Amniotic stem cell (primary cell): ENCODE data around the gene RBKS.

Experiments used
- DNase-seq: peaks from one replicate; lab custom pipeline; 2025; lab: John Stamatoyannopoulos, UW

RBKS gene

DNA sequence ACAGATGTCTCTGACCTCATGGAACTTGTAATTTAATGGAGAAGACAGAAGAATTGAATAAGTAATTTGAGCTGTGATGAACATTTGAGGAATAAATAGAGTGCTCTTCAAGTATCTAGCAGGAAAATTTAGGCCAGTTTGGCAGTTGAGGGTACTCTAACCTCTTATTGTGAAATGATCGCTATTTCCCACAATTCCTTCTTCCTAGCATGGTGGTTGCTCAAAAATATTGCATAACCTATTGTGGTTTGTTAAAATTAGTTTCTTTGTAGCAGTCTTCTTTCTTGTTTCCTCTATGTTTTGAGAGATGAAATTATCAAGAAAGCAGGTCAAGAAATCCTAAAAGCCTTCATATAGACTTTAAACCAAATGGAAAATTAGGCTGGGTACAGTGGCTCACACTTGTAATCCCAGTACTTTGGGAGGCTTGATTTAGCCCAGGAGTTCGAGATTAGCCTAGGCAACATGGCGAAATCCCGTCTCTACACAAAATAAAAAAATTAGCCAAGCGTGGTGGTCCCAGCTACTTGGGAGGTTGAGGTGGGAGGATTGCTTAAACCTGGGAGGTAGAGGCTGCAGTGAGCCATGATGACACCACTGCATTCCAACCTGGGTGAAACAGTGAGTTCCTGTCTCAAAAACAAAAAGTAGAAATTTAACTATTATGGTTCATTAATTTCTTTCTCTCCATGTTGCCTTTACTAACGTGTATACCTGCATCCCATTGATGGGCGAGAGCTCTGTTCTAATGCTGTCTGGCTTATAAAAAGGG, 58.7 kb downstream of the RBKS start:
- no peak for DNase-seq

DNA sequence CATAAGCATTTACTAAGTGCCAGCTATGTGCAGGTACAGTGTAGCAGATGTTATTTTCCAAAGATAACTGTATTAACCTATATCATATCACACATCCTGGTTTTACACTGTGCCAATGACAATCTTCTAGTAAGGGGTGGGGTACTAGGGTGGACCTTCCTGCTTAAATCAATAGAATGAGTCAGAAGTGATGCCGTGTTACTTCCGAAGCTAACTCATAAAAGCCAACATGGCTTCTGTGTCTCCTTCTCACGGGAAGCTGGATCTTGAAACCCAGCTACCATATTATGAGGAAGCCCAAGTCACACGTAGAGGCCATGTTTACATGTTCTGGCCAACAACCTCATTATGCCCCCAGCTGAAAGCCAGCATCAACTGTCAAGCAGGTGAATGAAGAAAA, 59.5 kb downstream of the RBKS start:
- DNase-seq: no peak

- DNase-seq: no peak
Measured at GRCh38 chr2:27829791-27830190, 60.4 kb downstream of the RBKS start.

DNA sequence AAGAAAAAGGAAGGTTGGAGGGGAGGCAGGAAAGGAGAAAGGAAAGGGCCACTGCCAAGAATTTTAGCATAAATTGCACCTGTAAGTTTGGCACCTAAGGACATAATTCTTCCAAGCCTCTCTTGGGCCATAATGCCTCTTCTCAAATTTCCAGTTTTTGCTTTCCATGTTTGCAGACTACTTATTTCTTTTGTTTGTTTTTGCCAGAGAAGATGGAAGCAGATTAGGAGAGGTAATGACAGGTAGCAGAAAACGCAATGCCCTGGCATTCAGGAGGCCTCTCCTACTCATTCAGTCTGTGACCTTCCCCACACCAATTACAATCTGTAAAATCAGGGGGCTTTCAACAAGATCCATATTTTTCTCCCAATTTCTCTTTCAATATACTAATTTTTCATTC, 61.9 kb downstream of the RBKS start:
- DNase-seq: no peak

GRCh38 chr2:27824401-27824800, 65.8 kb downstream of the RBKS start:
- DNase-seq: no peak

DNA sequence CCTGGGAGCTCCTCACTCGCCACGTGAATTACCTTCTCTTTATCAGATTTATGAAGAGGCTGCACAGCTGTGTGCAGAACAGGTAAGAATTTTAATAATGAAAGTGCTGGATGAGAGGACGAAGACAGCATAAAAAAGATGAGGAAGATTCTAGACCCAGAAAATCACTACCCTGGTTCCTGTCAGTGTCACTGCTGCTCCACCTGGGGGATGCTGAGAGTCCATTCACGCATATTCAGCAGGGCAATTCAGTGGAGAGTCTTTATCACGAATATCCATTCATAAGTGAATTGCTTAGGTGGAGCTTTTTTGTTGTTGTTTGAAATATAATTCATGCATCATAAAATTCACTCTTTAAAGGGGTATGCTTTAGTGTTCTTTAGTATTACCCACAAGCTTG, 66.6 kb downstream of the RBKS start:
- no peak for DNase-seq

DNA sequence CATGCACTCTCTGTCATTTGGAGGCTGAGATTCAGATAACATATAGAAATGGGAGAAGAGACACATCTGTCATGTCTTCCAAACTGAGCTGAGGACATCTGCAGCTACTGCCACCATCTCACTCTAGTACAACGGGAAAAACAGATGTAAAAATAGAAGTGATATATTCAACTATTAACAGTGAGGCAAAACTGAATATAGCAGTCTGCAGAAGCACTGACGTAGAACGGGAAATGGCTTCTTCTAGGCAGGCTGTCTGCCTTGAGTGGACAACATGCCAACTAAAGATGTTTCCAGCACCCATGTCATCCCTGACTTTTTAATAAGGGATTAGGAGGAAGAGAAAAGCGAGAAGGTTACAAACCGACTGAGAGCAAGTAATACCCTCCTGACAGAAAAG, 67.1 kb downstream of the RBKS start:
- no peak for DNase-seq

- DNase-seq: no peak
Measured at GRCh38 chr2:27822049-27822448, 68.1 kb downstream of the RBKS start.

DNA sequence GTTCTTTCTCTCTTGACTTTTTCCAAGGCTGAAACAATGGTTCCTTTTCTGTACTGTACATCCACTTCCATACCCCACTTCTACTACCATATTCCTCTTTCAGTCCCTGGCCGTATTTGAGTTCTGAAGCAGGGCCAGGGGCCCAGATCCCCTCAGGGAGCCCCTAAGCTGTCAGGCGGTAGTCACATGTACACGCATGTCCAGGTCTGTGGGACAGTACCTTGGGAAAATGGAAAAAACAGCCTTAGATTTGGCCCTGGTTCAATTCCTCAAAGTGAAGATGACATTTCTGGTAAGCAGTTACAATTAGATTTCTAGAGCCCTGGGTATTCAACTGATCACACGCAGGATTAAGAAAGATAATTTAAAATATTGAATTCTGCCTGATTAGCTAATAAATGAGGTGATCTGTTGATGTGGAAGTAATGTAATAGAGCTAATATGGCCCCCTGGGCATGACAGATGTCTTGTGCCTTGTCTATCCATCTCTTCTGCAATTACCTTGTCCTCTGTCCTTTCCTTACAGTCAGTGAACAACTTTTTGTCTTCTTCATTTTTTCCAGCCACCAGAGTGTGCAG, 74.2 kb downstream of the RBKS start:
- no peak for DNase-seq

DNA sequence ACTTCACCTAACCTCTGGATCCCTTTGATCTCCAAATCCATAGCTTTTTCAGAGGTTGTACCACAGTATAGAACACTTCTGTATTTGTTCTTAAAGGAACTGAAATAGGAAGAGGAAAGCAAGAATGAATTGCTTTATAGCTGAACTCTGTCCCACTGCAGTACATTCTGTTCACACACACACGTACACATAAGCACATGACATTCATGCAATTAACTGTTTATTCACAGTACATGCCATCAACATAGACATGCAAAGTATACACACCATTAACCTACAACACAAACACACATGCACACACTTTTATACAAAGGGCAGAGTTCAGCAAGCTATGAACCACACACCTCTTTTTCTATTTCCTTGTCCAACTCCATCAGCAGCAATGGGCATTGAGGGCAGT, 75.4 kb downstream of the RBKS start:
- DNase-seq: no peak

GRCh38 chr2:27811768-27812167, 78.4 kb downstream of the RBKS start:
- no peak for DNase-seq

DNA sequence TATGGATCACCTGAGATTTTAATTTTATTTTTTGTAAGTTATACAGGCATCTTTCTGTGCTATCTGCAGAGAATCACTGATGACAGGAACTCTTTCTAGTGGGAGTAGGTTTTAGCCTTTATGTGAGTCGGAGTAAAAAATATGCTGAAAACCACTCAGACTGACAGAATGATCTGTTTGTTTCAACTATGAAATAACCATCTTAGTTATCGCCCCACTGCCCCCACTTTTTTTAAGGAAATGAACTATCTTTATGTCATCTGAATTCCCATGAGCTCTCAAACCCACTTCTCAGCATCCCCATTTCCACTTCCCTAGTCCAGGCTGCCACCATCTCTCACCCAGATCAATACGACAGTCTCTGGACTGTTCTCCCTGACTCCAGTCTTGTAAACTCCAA, 79.7 kb downstream of the RBKS start:
- no peak for DNase-seq

DNA sequence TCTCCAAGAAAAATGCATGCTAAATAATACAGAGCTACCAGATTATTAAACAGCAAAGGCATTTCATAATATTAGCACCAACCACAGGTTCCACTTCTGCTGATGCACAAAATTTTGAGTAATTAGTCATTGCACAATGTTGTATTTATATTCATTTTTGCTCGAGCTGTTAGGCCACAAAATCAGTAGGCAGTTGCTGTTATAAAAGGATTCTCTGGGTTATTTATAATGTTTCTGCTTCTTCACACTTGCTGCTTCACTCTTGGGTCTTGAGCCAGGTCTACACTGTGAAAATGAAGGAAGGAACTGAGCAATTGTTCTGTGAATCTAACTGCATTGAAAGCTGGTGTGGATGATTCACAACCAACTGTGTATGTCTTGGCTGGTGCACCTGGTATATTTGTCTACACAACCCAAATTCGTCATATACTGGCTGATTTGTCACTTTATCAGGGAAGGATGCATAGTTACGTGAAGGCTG, 80.4 kb downstream of the RBKS start:
- DNase-seq: no peak

- no peak for DNase-seq
Measured at GRCh38 chr2:27808984-27809383, 81.2 kb downstream of the RBKS start.

DNA sequence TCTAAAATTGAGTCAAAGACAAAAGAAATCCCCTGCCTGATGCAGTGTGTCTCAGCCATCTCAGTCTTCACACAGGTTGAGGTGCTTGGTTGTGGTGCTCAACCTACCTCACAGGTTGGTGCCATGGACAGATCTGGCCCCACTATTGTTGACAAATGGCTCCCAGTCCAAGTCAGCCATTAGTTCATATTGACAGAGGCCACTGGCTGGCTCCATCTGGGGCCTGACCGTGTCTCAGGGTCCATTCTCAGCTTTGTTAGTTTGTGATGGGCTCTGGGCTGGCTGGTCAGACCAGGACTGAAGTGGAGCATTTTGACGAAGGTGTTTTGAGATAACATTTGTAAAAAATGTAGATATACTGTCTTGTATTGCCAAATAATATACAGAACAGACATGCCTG, 81.8 kb downstream of the RBKS start:
- DNase-seq: no peak

DNA sequence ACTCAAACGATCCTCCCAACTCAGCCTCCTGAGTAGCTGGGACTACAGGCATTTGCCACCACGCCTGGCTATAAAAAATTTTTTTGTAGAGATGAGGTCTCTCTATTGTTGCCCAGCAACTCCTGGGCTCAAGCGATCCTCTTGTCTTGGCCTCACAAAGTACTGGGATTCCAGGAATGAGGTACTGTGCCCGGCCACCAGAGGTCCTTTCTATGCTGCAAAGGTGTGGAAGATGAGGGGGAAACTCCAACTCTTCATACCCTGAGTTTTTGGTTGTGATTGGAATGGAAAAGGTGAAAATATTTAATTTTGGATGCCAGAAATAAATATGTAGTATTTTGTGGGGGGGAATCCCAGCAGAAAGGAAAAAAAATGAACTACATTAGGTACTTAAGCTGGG, 82.7 kb downstream of the RBKS start:
- DNase-seq: peak; percentile 17

GRCh38 chr2:27806311-27807059, 83.7 kb downstream of the RBKS start:
- no peak for DNase-seq

DNA sequence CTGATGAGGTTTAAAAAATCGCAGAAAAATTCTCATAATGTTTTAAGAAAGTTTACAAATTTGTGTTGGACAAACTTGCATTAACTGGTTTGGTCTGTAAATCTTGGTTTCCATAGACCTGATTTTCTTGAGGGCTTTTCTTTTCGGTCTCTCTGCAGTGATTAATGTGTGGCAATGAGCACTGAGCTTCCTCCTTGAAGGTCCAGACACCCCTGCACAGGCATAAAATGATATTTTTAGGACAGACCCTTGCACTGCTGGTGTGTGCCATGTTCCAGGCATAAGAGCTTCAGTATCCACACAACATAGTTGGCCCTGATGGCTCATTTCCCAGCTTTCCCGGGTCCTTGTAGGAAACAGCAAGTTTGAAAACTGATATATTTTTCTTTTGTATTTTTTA, 85.0 kb downstream of the RBKS start:
- DNase-seq: no peak

GRCh38 chr2:27804146-27804545, 86.0 kb downstream of the RBKS start:
- no peak for DNase-seq

DNA sequence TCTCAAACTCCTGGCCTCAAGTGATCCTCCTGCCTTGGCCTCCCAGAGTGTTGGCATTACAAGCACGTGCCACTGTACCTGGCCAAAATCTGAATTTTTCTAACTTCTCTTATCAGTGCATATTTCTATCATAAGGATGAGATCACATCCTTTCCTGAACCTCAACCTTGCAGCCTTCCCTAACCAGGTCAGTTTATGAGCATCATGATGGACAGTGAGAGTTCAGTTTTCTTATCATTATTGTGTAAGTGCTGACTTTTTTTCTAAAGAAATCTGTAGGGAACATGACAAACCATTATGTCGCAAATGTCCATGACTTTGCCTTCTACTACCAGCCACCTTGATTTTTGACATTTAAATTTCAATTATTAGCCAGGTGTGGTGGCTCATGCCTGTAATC, 87.1 kb downstream of the RBKS start:
- DNase-seq: no peak

DNA sequence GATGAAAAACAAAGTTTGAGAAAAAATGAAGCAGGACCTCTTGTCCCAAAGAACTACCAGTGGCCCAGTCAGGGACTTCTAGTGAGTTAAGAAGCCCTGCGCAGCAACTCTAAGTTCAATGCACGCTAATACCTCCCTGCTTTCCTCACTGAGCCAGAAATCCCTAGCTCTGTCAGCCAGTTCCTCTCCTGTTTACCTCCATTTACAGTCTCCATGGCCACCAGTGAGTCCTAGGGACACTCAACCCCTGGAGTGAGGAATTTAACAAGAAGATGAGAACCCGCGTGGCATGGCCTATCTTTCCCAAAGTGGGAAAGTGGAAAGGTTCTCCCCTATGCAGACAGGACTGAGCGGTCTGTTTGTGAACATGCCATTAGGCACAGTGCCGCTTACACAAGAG, 87.6 kb downstream of the RBKS start:
- no peak for DNase-seq

- DNase-seq: no peak
Measured at GRCh38 chr2:27800856-27801255, 89.3 kb downstream of the RBKS start.

DNA sequence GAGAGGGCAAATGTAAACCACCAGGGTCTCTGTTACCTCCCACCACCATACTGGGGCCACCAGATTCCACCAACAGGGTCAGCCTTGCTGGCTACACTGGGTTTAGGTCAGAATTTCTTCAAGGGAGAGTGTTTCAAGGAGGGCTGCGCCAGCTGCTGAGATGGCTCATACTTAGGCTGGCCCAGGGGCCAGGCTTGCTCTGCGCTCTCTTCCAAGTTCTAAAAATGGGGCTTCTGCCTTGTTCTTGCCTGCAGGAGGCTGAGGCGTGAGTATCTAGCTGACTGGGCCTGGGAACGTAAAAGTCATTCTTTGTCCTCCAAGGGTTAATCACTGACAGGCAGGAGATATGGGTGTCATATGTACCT, 90.6 kb downstream of the RBKS start:
- peak; percentile 71 for DNase-seq
